Measurements from ENCODE around the gene F2R.
"Not testable (repeated sequence)": the region's sequence is repeated elsewhere in the genome, so short reads cannot be mapped to it uniquely, and the experiment has no call there.

F2R gene

DNA sequence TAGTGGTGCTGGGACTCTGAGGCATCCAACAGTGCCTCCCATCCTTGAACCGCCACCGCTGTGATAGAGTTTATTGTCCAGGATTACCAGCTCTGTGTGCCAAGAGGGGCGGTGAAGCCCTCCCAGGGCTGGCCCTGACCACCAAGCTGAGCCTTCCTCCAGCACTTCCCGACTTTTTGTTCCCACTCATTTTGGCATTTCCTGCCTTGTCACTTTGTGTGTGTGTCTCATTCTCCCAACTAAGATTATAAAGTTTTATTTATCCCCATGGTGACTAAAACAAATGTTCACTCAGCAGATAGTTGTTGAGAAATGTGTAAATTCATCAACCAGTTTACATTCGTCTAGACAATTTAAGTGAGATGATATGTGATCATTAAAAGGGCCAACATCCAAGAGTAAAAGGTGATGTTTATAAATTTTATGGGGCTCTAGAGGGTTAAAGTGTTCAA lies 2.5 kb downstream of the F2R start:
- TF ChIP-seq POLR2A (IDR thresholded peaks at IDR 0.05; ENCODE audit: low read depth, low read length) = no peak
- FAIRE-seq (no peak), DNase-seq (ENCODE audit: insufficient read length, low spot score) (no peak)

DNA sequence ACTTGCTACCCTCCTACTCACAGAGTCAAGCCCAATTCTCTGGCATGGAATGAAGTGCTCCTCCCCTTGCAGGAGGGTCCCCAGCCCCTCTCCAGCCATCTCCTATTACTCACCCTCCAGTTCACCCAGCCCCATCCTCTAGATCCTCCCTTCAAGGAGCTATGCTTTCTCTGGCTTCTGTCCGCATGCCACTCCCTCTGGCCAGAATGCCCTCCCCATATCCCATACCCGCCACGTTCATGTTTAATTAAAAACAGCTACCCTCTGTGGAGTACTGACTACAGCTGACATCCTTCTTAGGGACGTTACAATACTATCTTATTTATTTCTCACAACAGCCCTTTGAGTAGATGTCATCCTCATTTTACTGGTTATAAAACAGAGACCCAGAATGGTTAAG lies 3.0 kb downstream of the F2R start:
- FAIRE-seq (no peak), DNase-seq (ENCODE audit: insufficient read length, low spot score) (no peak)
- TF ChIP-seq POLR2A (IDR thresholded peaks at IDR 0.05; ENCODE audit: low read depth, low read length) = no peak

DNA sequence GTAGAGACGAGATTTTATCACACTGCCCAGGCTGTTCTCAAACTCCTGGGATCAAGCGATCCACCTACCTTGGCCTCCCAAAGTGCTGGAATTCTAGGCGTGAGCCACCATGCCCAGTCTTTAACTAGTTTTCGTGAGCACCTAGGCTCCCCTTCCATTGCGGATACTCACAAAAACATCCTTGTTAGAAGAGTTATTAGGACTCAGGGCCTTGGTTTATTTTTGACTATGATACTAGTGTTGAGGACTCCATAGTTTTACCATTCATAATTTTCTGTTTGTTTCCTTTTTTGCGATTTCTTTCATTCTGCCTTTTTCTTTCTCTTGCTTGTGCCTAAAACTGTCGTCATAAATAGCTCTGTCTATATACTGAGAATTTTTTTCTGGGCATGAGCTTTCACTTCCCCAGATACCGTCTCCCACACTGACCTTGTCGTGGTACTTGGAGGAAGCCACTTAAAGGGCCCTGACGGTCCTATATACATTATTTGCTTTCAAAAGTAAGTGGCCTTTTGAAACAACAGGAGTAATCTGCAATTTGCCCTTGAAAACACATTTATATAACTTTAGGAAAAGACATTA lies 5.2 kb downstream of the F2R start:
- no peak for TF ChIP-seq POLR2A (IDR thresholded peaks at IDR 0.05; ENCODE audit: low read depth, low read length)
- FAIRE-seq = no peak
- DNase-seq (ENCODE audit: insufficient read length, low spot score) = no peak

DNA sequence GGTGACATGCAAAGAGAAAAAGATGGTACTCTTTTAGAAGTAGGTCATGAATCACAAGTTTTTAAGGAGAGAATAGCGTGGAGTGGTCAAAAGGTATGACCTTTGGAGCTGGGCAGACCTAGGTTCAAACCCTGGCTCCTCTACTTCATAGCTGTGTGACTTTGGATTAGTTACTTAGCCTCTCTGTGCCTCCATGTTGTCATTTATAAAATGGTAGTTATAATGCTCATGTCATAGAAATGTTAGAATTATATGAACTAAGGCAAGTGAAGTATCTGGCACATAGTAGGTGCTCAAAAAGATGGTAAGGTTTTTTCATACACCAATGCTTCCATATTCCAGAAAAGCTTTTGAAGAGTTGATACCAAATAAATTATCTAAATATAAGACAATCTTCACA lies 7.3 kb downstream of the F2R start:
- DNase-seq (ENCODE audit: insufficient read length, low spot score) (no peak), FAIRE-seq (no peak)
- no peak for TF ChIP-seq POLR2A (IDR thresholded peaks at IDR 0.05; ENCODE audit: low read depth, low read length)

DNA sequence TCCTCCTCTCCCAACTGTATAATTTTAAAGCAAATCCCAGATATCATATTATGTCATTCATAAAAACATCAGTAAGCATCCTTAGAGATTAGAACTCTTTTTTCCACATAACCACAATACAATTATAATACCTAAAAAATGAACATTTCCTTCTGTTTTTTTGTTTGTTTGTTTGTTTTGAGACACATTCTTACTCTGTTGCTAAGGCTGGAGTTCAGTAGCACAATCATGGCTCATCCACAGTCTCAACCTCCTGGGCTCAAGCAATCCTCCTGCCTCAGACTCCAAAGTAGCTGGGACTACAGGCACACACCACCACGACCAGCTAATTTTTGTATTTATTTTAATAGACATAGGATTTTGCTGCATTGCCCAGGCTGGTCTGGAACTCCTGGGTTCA lies 8.0 kb downstream of the F2R start:
- no peak for TF ChIP-seq POLR2A (IDR thresholded peaks at IDR 0.05; ENCODE audit: low read depth, low read length)
- FAIRE-seq (no peak), DNase-seq (ENCODE audit: insufficient read length, low spot score) (no peak)

DNA sequence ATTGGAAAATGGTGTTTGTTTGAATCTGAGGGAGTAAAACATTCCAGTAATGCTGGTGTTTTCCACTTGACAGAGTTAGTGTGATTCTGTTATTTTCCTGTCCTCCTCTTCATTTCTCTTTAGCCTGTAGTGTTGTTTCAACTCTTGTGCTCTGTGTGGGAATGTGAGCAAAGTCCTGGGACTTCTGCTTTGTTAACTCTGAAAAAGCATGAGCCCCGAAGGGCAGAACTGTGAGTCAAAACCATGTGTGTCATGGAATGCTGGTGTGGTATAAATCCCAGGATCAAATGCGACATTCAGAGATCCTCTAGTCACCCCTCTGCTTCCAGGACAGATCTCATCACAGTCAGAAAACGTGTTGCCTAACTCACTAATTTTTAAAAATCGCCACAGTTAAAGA lies 8.9 kb downstream of the F2R start:
- no peak for DNase-seq (ENCODE audit: insufficient read length, low spot score)

DNA sequence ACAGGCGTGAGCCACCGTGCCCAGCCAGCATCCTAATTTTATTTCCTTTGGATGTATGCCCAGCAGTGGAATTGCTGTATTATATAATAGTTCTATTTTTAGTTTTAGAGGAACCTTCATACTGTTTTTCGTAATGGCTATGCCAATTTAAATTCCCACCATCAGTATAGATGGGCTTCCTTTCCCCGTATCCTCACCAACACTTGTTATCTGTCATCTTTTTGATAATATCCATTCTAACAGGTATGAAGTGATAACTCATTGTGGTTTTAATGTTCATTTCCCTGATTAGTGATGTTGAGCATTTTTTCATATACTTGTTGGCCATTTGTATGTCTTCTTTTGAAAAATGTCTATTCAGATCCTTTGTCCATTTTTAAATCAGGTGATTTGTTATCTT lies 13.0 kb downstream of the F2R start:
- DNase-seq (ENCODE audit: insufficient read length, low spot score) = no peak
- TF ChIP-seq POLR2A (IDR thresholded peaks at IDR 0.05; ENCODE audit: low read depth, low read length) = no peak
- no peak for FAIRE-seq

More for the DNA sequence above, 8.9 kb downstream of the F2R start:
- no peak for FAIRE-seq
- TF ChIP-seq POLR2A (IDR thresholded peaks at IDR 0.05; ENCODE audit: low read depth, low read length) = no peak

DNA sequence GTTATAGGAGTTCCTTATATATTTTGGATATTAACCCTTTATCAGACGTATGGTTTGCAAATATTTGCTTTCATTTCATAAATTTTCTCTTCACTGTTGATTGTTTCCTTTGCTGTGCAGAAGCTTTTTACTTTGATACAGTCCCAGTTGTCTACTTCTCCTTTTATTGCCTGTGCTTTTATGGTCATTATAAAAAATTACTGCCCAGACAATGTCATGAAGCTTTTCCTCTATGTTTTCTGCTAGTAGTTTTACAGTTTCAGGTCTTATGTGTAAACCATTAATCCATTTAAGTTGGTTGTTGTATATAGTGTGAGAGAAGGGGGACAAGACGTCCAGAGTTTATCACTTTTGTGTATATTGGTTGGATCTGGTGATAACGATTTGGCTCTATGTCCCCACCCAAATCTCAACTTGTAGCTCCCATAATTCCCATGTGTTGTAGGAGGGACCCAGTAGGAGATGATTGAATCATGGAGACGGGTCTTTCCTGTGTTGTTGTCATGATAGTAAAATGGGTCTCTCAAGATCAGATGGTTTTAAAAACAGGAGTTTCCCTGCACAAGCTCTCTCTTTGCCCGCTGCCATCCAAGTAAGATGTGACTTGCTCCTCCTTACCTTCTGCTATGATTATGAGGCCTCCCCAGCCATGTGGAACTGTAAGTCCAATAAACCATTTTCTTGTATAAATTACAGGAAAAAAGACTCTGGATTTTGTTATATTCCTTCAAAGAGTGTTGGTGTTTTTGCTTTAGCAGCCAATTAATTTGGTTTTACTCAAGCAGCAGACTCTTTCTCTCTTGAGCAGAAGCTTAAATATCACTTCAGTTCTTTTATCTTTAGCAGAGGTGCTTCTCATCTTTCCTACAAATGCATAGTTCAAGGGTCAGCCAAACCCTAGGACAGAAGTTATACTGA lies 13.7 kb downstream of the F2R start:
- DNase-seq (ENCODE audit: insufficient read length, low spot score) (no peak), FAIRE-seq (no peak)
- no peak for TF ChIP-seq POLR2A (IDR thresholded peaks at IDR 0.05; ENCODE audit: low read depth, low read length)

DNA sequence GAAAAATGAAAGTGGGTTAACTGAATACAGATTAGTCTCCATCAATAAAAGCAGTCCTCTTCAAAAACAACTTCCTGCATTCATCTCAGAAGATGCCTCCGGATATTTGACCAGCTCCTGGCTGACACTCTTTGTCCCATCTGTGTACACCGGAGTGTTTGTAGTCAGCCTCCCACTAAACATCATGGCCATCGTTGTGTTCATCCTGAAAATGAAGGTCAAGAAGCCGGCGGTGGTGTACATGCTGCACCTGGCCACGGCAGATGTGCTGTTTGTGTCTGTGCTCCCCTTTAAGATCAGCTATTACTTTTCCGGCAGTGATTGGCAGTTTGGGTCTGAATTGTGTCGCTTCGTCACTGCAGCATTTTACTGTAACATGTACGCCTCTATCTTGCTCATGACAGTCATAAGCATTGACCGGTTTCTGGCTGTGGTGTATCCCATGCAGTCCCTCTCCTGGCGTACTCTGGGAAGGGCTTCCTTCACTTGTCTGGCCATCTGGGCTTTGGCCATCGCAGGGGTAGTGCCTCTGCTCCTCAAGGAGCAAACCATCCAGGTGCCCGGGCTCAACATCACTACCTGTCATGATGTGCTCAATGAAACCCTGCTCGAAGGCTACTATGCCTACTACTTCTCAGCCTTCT lies 16.6 kb downstream of the F2R start:
- DNase-seq (ENCODE audit: insufficient read length, low spot score) = no peak
- no peak for TF ChIP-seq POLR2A (IDR thresholded peaks at IDR 0.05; ENCODE audit: low read depth, low read length)
- FAIRE-seq = no peak

DNA sequence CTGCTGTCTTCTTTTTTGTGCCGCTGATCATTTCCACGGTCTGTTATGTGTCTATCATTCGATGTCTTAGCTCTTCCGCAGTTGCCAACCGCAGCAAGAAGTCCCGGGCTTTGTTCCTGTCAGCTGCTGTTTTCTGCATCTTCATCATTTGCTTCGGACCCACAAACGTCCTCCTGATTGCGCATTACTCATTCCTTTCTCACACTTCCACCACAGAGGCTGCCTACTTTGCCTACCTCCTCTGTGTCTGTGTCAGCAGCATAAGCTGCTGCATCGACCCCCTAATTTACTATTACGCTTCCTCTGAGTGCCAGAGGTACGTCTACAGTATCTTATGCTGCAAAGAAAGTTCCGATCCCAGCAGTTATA lies 17.1 kb downstream of the F2R start:
- no peak for TF ChIP-seq POLR2A (IDR thresholded peaks at IDR 0.05; ENCODE audit: low read depth, low read length)
- FAIRE-seq = no peak

DNA sequence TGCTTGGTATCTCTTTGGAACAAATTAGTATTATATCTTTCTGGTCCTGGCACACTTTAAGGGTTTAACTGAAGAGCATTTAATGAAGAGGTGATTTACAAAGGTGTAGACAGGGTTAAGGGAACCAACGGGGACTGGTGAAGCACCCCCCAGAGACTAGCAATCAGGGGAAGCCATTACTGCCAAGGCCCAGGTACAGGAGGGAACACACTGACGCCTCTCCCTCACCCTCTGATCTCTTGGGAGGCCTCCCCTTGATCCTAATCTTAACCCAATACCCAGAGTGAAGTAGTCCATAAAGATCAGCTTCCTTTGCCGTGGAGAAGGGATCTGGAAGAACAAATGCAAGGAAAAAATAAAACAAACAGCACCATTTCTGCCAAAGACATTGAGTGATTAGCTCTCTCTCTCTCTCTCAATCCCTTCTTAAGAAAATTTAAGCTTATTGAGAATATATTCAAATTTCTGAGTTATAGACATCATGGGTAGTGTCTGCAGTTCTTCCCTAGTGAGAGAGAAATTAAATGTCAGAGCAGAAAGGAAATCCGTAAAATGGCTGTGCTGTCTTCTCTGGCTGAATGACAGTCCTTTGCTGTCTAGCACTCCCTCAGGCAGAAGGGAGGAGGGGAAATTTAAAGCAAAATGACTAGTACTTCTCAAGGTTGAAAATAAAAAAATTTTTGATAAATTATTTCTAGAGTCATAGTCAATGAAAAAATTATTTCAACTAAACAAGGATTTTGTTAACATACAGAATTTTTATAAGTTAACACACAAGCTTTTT lies 20.0 kb downstream of the F2R start:
- FAIRE-seq (no peak), DNase-seq (ENCODE audit: insufficient read length, low spot score) (no peak)
- no peak for TF ChIP-seq POLR2A (IDR thresholded peaks at IDR 0.05; ENCODE audit: low read depth, low read length)

More for the DNA sequence above, 17.1 kb downstream of the F2R start:
- no peak for DNase-seq (ENCODE audit: insufficient read length, low spot score)

DNA sequence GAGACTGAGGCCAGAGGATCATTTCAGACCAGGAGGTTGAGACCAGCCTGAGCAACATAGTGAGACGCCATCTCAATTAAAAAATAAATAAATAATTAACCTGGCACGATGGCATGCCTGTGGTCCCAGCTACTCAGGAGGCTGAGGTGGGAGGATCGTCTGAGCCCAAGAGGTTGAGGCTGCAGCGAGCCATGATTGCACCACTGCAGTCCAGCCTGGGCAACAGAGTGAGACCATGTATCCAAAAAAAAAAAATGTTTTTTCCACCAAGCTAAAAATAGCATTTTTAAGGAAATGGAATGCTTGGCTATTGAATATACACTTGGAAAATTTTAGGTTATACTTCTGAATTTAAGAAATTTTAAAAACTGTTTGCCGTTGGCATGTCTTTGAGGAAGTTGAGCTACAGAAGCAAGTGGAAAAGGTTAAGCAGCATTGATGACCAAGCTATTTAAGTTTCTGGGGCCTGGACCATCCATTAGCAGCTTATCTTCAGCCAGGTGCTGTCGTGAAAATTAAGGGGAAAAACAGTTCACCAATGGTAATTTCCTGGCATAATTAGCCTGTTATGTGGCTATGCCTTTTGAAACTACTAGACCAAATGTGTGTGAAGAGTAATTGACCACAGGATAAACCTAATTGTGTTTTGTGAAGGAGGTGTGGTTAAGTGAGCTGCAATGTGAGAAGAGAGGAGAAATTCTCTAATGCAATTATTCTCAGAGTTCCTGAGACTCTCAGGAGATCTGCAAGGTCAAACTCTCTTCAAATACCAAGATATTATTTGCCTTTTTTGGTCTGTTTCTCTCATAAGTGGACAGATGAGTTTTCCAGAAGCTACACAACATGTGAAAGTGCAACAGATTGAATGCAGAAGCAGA lies 21.0 kb downstream of the F2R start:
- DNase-seq (ENCODE audit: insufficient read length, low spot score) = no peak
- no peak for FAIRE-seq

DNA sequence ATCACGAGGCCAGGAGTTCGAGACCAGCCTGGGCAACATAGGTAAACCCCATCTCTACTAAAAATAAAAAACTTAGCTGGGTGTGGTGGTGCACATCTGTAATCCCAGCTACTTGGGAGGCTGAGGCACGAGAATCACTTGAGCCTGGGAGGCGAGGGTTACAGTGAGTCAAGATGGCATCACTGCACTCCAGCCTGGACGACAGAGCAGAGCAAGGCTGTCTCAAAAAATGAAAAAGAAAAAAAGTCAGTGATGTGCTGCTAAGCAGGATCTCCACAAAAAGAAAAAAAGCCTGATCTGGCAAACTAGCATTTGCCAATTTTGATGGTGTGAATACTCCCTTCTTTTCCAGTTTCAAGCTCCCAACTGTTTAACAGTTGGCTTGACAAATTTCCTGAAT lies 21.9 kb downstream of the F2R start:
- TF ChIP-seq POLR2A (IDR thresholded peaks at IDR 0.05; ENCODE audit: low read depth, low read length) = no peak
- FAIRE-seq = no peak
- DNase-seq (ENCODE audit: insufficient read length, low spot score) = no peak

More for the DNA sequence above, 21.0 kb downstream of the F2R start:
- no peak for TF ChIP-seq POLR2A (IDR thresholded peaks at IDR 0.05; ENCODE audit: low read depth, low read length)

DNA sequence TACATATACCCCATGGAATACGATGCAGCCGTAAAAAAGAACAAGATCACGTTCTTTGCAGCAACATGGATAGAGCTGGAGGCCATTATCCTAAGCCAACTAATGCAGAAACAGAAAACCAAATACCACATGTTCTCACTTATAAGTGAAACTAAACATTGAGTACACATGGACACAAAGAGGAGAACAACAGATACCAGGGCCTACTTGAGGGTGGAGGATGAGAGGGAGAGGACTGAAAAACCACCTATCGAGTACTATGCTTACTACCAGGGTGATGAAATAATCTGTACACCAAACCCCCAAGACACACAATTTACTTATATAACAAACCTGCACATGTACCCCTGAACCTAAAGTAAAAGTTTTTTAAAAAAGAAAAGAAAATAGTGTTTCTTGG lies 25.6 kb downstream of the F2R start:
- not testable (repeated sequence) for FAIRE-seq; DNase-seq (ENCODE audit: insufficient read length, low spot score)
